GM18505 (cell line): Measurements from ENCODE around the gene POMC.
"Not testable (repeated sequence)": the region's sequence is repeated elsewhere in the genome, so short reads cannot be mapped to it uniquely, and the experiment has no call there.

ENCODE experiments used
- ATAC-seq: cut with Tn5 transposase; IDR thresholded peaks from one replicate; pipeline ENCODE4 v1.9.1; 2021; ENCODE audit not compliant: unreplicated experiment
- POLR2A ChIP-seq: IDR thresholded peaks from 4 replicates; pipeline ENCODE4 v1.6.1; 2011; ENCODE audit warnings: borderline replicate concordance; ENCODE audit not compliant: insufficient read depth, insufficient read length; ENCODE audit errors: extremely low read depth

The POMC gene

DNA sequence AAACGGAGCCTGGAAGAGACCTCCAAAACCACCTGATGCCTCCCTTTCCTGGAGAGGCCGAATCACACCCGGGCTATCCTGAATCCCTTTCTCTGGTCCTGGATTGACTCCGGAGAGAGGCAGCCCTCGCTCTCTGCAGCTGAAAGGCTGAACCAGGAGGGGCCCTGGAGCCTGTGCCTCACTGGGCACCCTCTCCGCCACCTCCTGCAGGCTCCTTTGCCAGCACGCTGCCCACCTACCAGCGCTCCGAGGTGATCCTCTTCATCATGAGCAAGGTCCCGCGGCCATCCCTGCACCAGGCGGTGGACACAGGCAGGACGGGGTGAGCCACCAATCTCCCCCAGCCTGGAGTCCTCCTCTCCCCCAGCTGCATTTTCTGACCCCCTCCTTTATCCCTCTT is 35.7 kb downstream of the POMC start:
- no peak for TF ChIP-seq POLR2A
- no peak for ATAC-seq

DNA sequence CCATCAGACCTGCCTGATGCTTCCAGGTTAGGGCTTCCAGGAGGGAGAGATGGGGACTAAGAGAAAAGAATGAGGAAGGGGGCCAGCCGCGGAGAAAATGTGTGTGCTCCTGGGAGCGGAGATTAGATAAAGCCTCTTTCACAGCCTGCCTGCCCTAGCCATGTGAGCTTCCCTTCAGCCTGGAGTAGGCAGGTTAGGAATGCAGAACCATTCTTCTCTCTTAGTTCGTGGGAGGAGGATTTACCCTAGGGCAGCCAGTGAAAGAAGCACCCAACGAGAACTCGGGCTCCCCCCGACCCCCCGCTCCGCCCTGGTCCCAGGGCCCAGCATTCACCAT is 36.1 kb downstream of the POMC start:
- ATAC-seq = no peak
- no peak for TF ChIP-seq POLR2A

GRCh38 chr2:25131567-25132298 is 36.6 kb downstream of the POMC start:
- no peak for TF ChIP-seq POLR2A
- no peak for ATAC-seq

DNA sequence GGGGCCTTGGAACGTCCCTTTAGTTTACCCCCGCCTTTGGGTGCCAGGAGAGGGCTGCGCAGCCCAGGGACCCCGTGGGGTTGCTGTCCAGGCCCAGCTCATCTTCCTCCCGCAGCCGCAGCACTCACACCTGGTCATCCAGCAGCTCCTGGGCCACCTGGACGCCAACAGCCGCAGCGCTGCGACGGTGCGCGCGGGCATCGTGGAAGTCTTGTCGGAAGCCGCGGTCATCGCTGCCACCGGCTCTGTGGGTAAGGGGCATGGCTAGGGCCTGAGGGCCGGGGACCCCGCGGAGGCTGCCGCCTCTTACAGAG is 37.2 kb downstream of the POMC start:
- no peak for TF ChIP-seq POLR2A
- ATAC-seq = no peak

DNA sequence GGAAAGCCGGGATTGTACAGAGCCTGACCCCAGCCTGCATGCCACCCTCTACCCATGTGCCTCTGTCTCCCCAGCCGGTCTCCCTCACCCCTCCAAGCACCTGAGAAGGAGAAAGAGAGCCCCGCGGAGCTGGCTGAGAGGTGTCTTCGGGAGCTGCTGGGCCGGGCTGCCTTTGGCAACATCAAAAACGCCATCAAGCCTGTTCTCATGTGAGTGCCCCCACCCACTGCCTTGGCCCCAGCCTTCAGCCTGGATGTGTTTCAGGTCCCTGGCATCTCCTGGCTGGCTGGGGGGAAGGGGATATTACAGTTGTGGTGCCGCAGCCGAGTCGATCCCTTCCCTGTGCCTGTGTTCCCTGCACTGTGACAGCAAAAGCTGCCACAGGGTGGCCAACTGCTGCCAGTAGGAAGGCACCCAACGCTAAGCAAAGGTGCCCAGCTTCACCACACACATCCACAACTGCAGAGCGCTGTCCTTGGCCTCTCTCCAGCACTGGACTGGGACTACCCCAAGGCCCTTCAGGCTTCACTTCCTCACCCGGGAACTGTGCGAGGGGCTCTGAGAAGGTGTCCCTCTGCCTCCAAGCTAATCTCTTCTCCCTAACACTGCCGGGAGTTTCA is 38.4 kb downstream of the POMC start:
- no peak for TF ChIP-seq POLR2A
- ATAC-seq = no peak

DNA sequence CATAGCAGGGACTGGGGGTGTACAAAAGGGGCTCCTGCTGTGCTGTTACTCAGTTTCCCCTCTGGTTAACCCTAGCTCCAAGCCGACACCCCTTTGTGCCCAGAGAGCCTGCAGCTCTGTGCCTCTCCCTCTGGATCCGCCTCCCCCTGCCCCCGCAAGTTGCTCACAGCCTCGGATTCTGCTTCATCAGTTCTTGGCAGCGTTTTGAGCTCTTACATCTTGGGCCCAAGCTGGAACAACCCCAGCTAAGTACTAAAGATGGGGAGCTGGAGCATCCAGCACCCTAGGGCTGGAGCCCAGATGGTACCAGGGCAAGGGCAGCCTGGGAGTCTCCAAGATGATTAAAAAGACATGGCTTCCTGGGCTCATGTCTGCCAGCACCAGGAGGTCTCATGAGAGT is 40.7 kb downstream of the POMC start:
- ATAC-seq = no peak
- TF ChIP-seq POLR2A = no peak

GRCh38 chr2:25127071-25127470 is 41.3 kb downstream of the POMC start:
- ATAC-seq = not testable (repeated sequence)

DNA sequence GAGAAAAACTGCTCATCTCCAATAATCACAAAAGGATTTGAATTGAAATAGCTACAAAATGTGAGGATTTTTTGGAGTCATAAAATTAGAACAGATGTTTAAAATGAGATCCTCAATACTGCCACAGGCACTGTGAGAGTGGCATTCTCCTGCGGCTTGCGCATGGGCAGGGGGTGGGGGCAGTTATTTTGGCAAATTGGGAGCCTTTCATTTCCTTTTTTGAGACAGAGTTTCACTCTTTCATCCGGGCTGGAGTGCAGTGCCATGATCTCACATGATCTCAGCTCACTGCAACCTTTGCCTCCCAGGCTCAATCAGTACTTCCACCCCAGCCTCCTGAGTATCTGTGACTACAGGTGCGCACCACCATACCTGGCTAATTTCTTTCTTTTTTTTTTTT is 42.4 kb downstream of the POMC start:
- no peak for TF ChIP-seq POLR2A
- ATAC-seq = no peak

- TF ChIP-seq POLR2A = no peak
- no peak for ATAC-seq
These were observed 43.2 kb downstream of the POMC start for GRCh38 chr2:25125189-25125588.

- no peak for TF ChIP-seq POLR2A
- ATAC-seq = no peak
These were observed 44.7 kb downstream of the POMC start for GRCh38 chr2:25123682-25124081.

DNA sequence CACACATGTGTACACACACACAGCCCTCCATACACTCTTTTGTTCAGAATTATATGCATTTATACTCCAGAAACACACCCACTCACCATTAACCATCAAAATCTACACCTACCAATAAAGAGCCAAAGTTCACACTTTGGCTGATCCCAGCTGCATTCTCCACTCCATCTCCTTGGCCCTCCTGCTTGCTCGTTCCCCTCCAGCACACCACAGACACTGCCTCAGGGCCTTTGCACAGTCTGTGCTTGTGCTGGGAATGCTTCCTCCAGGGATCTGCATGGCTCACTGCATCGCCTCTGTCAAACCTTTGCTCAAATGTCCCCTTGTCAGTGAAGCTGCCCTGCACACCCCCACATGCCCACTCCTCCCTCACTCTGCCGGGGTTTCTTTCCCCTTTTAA is 46.0 kb downstream of the POMC start:
- TF ChIP-seq POLR2A = no peak
- no peak for ATAC-seq

DNA sequence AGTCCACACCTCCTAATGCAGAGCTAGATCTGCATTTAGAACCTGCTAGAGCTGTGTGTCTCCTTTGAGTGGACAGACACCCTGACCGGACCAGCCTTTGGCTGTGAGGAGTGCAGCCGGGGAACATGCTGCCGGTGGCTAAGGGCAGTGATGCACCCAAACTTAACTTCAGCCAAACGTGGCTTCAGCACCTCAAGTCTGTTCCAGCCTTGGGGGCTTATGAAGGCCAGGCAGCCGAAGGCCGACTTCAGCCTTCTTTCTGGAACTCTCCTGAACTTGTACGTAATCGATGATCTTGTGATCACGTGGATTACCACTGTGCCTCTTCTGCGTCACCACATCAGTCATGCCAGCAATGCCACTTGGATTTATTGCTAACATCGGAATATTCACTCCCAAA is 49.1 kb downstream of the POMC start:
- no peak for TF ChIP-seq POLR2A
- no peak for ATAC-seq

DNA sequence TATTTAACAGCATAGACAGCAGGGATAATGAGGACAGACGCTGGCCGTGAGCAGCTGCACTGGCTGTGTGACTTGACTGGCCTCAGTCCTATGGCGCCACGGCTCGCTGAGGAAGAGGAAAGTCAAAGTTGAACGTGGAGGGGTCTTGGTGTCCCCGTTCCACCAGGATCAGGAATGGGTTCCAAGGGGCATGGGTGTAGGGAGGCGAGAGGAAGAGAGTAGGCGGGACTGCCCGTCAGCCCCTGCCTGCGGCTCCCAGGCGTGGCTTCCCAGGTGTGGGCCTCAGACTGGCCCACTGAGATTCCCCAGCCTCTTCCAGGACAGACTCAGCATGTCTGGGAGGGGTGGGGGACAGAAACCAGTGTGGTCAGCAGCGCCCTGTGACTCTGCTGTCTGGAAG is 51.4 kb downstream of the POMC start:
- TF ChIP-seq POLR2A = no peak
- ATAC-seq = no peak

GRCh38 chr2:25115902-25116301 is 52.5 kb downstream of the POMC start:
- TF ChIP-seq POLR2A = no peak
- no peak for ATAC-seq
